Occipital lobe (tissue), 2 donors: Measurements from ENCODE around the gene PIGO. TPM values are rescaled to one million over a fixed set of nuclear protein-coding genes. Genes with fewer than 3 reads are reported as not detected.

Experiments used
- small RNA-seq: library from RNA; depleted of rRNA; stranded (forward); fragments of <200 nt; gene quantifications from one replicate; pipeline ENCODE3, GENCODE V24; 2014
- total RNA-seq: library from RNA; depleted of rRNA; stranded (reverse); fragments of >200 nt; gene quantifications from one replicate; pipeline ENCODE4 v1.2.3, GENCODE V29; 2014

PIGO gene
- total RNA-seq, 1 donor from 2014 or later = 9.4 TPM

Small RNA genes lying within 50 kb of the gene (small RNA-seq; reads per million reads assigned to genes)
- not detected for gene RN7SL338P

Other genes starting within 250 kb of the PIGO start
- 25.6 TPM for gene PHF24, start 138.3 kb downstream of the PIGO start, total RNA-seq
- 47.9 TPM for gene DNAJB5, start 106.8 kb downstream of the PIGO start, total RNA-seq
- gene VCP, start 24.0 kb downstream of the PIGO start, total RNA-seq = 171 TPM
- 31.7 TPM for gene FANCG, start 16.6 kb downstream of the PIGO start, total RNA-seq
- gene STOML2, start 6.5 kb upstream of the PIGO start, total RNA-seq = 48.7 TPM
- gene ATOSB, start 19.3 kb upstream of the PIGO start, total RNA-seq = 11.4 TPM
- 12.3 TPM for gene UNC13B, start 65.4 kb upstream of the PIGO start, total RNA-seq